Measurements from ENCODE around the gene FYCO1.

- TF ChIP-seq MAFK (conservative IDR thresholded peaks at IDR 0.05 in 1 of 2, IDR thresholded peaks at IDR 0.05 in 1 of 2; ENCODE audit: low read length in 2 of 2) (no peak), ELF1 (CRISPR knock-in tag; IDR thresholded peaks at IDR 0.05) (no peak), BRD4 (CRISPR knock-in tag; IDR thresholded peaks at IDR 0.05) (no peak), SMC3 (IDR thresholded peaks at IDR 0.05; ENCODE audit: low read length) (no peak), ZNF253 (CRISPR knock-in tag; IDR thresholded peaks at IDR 0.05; ENCODE audit: borderline replicate concordance) (no peak), MAFG (CRISPR knock-in tag; IDR thresholded peaks at IDR 0.05) (no peak), POLR2A (IDR thresholded peaks at IDR 0.05; ENCODE audit: insufficient read depth in 1 of 2, low read depth in 2 of 2, low read length in 2 of 2) (no peak), ZFP36 (IDR thresholded peaks at IDR 0.05; ENCODE audit: borderline replicate concordance, low read depth, low read length, partially characterized antibody) (no peak), RAD21 (CRISPR knock-in tag; IDR thresholded peaks at IDR 0.05) (no peak), PRDM10 (CRISPR knock-in tag; IDR thresholded peaks at IDR 0.05; ENCODE audit: low read depth) (no peak), HNF1B (CRISPR knock-in tag; IDR thresholded peaks at IDR 0.05) (no peak), POLR2AphosphoS5 (IDR thresholded peaks at IDR 0.05; ENCODE audit: low read depth, low read length) (no peak), FOXJ3 (CRISPR knock-in tag; IDR thresholded peaks at IDR 0.05; ENCODE audit: borderline replicate concordance) (no peak)
Observed at GRCh38 chr3:45940781-45941365, 54.8 kb downstream of the FYCO1 start.

Data from HepG2 (cell line).